H1 (cell line): ENCODE results near the gene NSF. TPM values are rescaled to one million over a fixed set of nuclear protein-coding genes. Genes with fewer than 3 reads are reported as not detected.

Source experiments
- E2F6 ChIP-seq: IDR thresholded peaks from 2 replicates; pipeline ENCODE4 v1.6.1; 2012; ENCODE audit warnings: inconsistent platforms
- FOSL1 ChIP-seq: IDR thresholded peaks from 2 replicates; pipeline ENCODE4 v1.6.1; 2011; ENCODE audit warnings: mild to moderate bottlenecking, low read depth, low read length, moderate library complexity; ENCODE audit not compliant: insufficient read depth
- JUND ChIP-seq: IDR thresholded peaks from 2 replicates; pipeline ENCODE4 v1.6.1; 2011; ENCODE audit warnings: mild to moderate bottlenecking, improper control_type of control experiment, low read length
- KDM1A ChIP-seq: fragments of 200-600, 300-600 bp; sonication (generic); IDR thresholded peaks from 2 replicates; pipeline ENCODE4 v1.7.1; 2016; ENCODE audit warnings: mild to moderate bottlenecking, low read length, borderline replicate concordance
- POLR2A ChIP-seq, 2 experiments: IDR thresholded peaks; 1 replicate in 1 of 2; 2 replicates in 1 of 2; pipeline ENCODE4 v1.6.1; 2011; ENCODE audit warnings: low read depth in 2 of 2, low read length in 2 of 2, mild to moderate bottlenecking in 2 of 2; ENCODE audit errors: control extremely low read depth in 1 of 2
- RAD21 ChIP-seq, 2 experiments: IDR thresholded peaks in 1 of 2; conservative IDR thresholded peaks in 1 of 2; 2 replicates each; pipeline ENCODE4 v1.6.1; 2011; ENCODE audit warnings: low read depth in 2 of 2, low read length in 2 of 2, improper control_type of control experiment in 1 of 2, inconsistent platforms in 1 of 2, mild to moderate bottlenecking in 1 of 2, moderate library complexity in 1 of 2
- SIN3A ChIP-seq, 2 experiments: IDR thresholded peaks in 1 of 2; conservative IDR thresholded peaks in 1 of 2; 2 replicates each; pipeline ENCODE4 v1.6.1; 2011 to 2012; ENCODE audit warnings: low read length in 2 of 2, improper control_type of control experiment in 1 of 2, low read depth in 1 of 2, mild to moderate bottlenecking in 1 of 2
- SIRT6 ChIP-seq: IDR thresholded peaks from one replicate; pipeline ENCODE4 v1.7.1; 2012; ENCODE audit warnings: low read length, inconsistent platforms
- USF2 ChIP-seq: IDR thresholded peaks from 2 replicates; pipeline ENCODE4 v1.6.1; 2011; ENCODE audit warnings: low read length, improper control_type of control experiment
- ZNF274 ChIP-seq: IDR thresholded peaks from 2 replicates; pipeline ENCODE4 v1.7.0; 2012; ENCODE audit warnings: low read length, borderline replicate concordance; ENCODE audit errors: extremely low read depth
- polyA plus RNA-seq, 7 experiments: library from polyadenylated mRNA; depleted of rRNA in 3 of 7; stranded (reverse) in 5 of 7; unstranded in 2 of 7; fragments of >200 nt in 5 of 7; fragments of 200-250 nt in 2 of 7; gene quantifications; 1 replicate in 5 of 7; 2 replicates in 1 of 7; 4 replicates in 1 of 7; pipeline versions ENCODE4 v1.2.1 to v1.2.3, GENCODE V29; 2011 to 2013; ENCODE audit warnings: missing spikeins in 2 of 7, mixed read lengths in 2 of 7
- total RNA-seq: library from RNA; stranded (reverse); fragmentation: NEBNext Ultra II Directional; extraction: Animal tissue kit (Norgen Biotek cat#: 25700); gene quantifications from 2 replicates; pipeline ENCODE4 v1.2.1, GENCODE V29; 2021

The NSF gene
- total and polyA plus RNA-seq, 2 of the 8 experiments (the other 6 are each of a cell fraction or from before 2014, with no cell fraction given), result 13.0 to 27.7 TPM

GRCh38 chr17:46771561-46772474, 181.3 kb downstream of the NSF start (continued):
- TF ChIP-seq USF2 (no peak), FOSL1 (no peak), POLR2A (IDR thresholded peaks at IDR 0.05; ENCODE audit: control extremely low read depth in 1 of 2, low read depth in 2 of 2, low read length in 2 of 2) (0 out of 3 replicates have a peak, but pooled peaks of 1 of the 2 experiments have one; percentile 35), JUND (no peak), E2F6 (no peak), SIRT6 (no peak), ZNF274 (no peak), SIN3A (conservative IDR thresholded peaks at IDR 0.05 in 1 of 2, IDR thresholded peaks at IDR 0.05 in 1 of 2; ENCODE audit: low read depth in 1 of 2, low read length in 2 of 2) (0 out of 4 replicates have a peak, but pooled peaks of 1 of the 2 experiments have one; percentile 47), RAD21 (IDR thresholded peaks at IDR 0.05 in 1 of 2, conservative IDR thresholded peaks at IDR 0.05 in 1 of 2; ENCODE audit: low read depth in 2 of 2, low read length in 2 of 2) (no peak), KDM1A (0 out of 2 replicates have a peak, but pooled peaks have one; percentile 18)
- TF ChIP-seq, all 59 proteins: peak for 9
